ENCODE data around the gene ACTR2. TPM values are rescaled to one million over a fixed set of nuclear protein-coding genes. Genes with fewer than 3 reads are reported as not detected.
A peak's percentile ranks its signal among the peaks of the same experiment; 100 is the strongest.

ACTR2 gene
- total and polyA plus RNA-seq, 2 of the 13 experiments (the other 11 are each of a cell fraction or from before 2014, with no cell fraction given), result 51.2 to 100 TPM

DNA sequence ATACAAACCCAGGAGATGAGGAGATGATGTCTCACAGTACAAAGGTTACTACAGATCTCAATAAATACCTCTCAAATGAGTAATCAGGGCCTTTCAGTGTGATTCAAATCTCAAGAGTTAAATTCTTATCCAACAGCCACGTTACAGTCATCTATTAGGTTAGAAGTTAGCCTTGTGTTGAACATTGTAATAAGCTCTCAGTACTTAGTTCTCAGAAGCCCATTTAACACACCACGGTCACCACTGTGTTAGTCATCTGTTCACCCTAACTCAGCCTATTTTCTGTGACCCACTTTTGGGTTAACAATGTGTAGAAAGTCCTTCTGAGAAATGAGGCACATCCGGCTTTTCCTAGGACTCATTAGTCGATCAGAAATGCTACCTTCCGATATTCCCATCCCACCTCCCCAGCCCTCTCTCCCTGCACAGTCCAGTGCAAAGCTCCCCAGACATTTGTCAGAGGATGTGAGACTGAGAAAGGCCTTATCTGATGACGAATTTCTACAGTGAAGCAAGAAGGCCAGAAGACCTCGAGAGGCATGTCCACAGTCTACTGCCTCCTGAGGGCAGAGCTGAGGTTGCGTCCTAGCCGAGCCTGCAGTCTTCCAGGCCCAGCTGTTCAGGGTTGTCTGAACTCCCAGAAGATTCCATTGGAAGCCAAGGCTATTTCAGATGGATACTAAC, 92.6 kb downstream of the ACTR2 start:
- Histone ChIP-seq H3K9ac (ENCODE audit: insufficient read depth, low read depth, low read length) (no peak overlapping the region), H2AFZ (ENCODE audit: low read length) (no peak overlapping the region), H3K4me2 (ENCODE audit: low read depth, low read length) (no peak overlapping the region), H3K79me2 (ENCODE audit: insufficient read depth, low read length) (peaks cover 2% of the 10 kb centered on the region), H3K4me1 (ENCODE audit: insufficient read depth, low read length) (peaks cover 19% of the 10 kb centered on the region), H3K27ac (ENCODE audit: extremely low read length, insufficient read depth, low read length) (no peak overlapping the region), H4K20me1 (ENCODE audit: insufficient read depth, low read length) (no peaks in the 10 kb centered on the region; the same call in 1 of the 2 replicates), H3K9me3 (ENCODE audit: low read length) (no peaks in the 10 kb centered on the region), H3K27me3 (ENCODE audit: control insufficient read depth in 1 of 2, insufficient read depth in 2 of 2, low read length in 2 of 2) (no peaks in the 10 kb centered on the region), H3K4me3 (replicated peaks in 1 of 3; ENCODE audit: insufficient read depth in 1 of 3, low read depth in 2 of 3, low read length in 3 of 3) (no peak overlapping the region), H3K36me3 (replicated peaks in 1 of 2; ENCODE audit: control insufficient read depth in 1 of 2, insufficient read depth in 2 of 2, low read length in 2 of 2) (peaks cover 26 to 71% of the 10 kb centered on the region in 2 experiments)
- BruUV-seq (replicated peaks), result no TSS peak
- intact Hi-C loops (cut with micrococcal nuclease; ENCODE audit: unreplicated experiment), result loop anchor here (1.0 kb wide), 1 partner anchor 233 kb away; no protein-coding TSS in a partner anchor
- 85% methylated on average over 9 of the region's 9 CpGs for WGBS (ENCODE audit: low lambda C conversion rate)
- in situ Hi-C loops (cut with HindIII; ENCODE audit: extremely low pct_ligation_motif_present, low pct_unique_long_range_greater_than_20kb), result no loop called here
- DNase-seq (ENCODE audit: low spot score) (peak; percentile 66), FAIRE-seq (no peak), ATAC-seq (peak; percentile 69)
- ChIA-PET POLR2A (interaction anchor here (1.3 to 1.5 kb wide), 3 partner anchors 53 to 115 kb away, joined by 3 to 6 read pairs (median 4); partner anchors contain the start of gene ACTR2), CTCF (ENCODE audit: low intra/inter-chr PET ratio, low total read pairs) (interaction anchor here (1.1 kb wide), 1 partner anchor 55 kb away, joined by 3 read pairs; no protein-coding TSS in a partner anchor)
- TF ChIP-seq ZNF660 (CRISPR knock-in tag; IDR thresholded peaks at IDR 0.05; ENCODE audit: borderline replicate concordance, low read depth) (no peak), MLLT10 (CRISPR knock-in tag; IDR thresholded peaks at IDR 0.05) (no peak), BCLAF1 (IDR thresholded peaks at IDR 0.05) (no peak), ZNF44 (CRISPR knock-in tag; IDR thresholded peaks at IDR 0.05) (0 out of 2 replicates have a peak, but pooled peaks have one; percentile 18), TOE1 (CRISPR knock-in tag; IDR thresholded peaks at IDR 0.05) (no peak), ZNF317 (CRISPR knock-in tag; IDR thresholded peaks at IDR 0.05) (peak; percentile 87), STAG1 (CRISPR knock-in tag; IDR thresholded peaks at IDR 0.05) (peak; percentile 25), KAT7 (CRISPR knock-in tag; IDR thresholded peaks at IDR 0.05; ENCODE audit: borderline replicate concordance) (no peak), TCF7L2 (IDR thresholded peaks at IDR 0.05; ENCODE audit: low read depth, low read length) (no peak), ZNF644 (CRISPR knock-in tag; IDR thresholded peaks at IDR 0.05; ENCODE audit: low read depth) (0 out of 2 replicates have a peak, but pooled peaks have one; percentile 9), RBM22 (optimal IDR thresholded peaks at IDR 0.05; ENCODE audit: low read length) (peak; percentile 0)
- TF ChIP-seq, protein P1, sequence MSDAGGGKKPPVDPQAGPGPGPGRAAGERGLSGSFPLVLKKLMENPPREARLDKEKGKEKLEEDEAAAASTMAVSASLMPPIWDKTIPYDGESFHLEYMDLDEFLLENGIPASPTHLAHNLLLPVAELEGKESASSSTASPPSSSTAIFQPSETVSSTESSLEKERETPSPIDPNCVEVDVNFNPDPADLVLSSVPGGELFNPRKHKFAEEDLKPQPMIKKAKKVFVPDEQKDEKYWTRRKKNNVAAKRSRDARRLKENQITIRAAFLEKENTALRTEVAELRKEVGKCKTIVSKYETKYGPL (CRISPR knock-in tag; IDR thresholded peaks at IDR 0.05), result no peak
- TF ChIP-seq, protein P2, sequence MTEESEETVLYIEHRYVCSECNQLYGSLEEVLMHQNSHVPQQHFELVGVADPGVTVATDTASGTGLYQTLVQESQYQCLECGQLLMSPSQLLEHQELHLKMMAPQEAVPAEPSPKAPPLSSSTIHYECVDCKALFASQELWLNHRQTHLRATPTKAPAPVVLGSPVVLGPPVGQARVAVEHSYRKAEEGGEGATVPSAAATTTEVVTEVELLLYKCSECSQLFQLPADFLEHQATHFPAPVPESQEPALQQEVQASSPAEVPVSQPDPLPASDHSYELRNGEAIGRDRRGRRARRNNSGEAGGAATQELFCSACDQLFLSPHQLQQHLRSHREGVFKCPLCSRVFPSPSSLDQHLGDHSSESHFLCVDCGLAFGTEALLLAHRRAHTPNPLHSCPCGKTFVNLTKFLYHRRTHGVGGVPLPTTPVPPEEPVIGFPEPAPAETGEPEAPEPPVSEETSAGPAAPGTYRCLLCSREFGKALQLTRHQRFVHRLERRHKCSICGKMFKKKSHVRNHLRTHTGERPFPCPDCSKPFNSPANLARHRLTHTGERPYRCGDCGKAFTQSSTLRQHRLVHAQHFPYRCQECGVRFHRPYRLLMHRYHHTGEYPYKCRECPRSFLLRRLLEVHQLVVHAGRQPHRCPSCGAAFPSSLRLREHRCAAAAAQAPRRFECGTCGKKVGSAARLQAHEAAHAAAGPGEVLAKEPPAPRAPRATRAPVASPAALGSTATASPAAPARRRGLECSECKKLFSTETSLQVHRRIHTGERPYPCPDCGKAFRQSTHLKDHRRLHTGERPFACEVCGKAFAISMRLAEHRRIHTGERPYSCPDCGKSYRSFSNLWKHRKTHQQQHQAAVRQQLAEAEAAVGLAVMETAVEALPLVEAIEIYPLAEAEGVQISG (CRISPR knock-in tag; IDR thresholded peaks at IDR 0.05), result 0 out of 2 replicates have a peak, but pooled peaks have one; percentile 34
- TF ChIP-seq, protein P3, sequence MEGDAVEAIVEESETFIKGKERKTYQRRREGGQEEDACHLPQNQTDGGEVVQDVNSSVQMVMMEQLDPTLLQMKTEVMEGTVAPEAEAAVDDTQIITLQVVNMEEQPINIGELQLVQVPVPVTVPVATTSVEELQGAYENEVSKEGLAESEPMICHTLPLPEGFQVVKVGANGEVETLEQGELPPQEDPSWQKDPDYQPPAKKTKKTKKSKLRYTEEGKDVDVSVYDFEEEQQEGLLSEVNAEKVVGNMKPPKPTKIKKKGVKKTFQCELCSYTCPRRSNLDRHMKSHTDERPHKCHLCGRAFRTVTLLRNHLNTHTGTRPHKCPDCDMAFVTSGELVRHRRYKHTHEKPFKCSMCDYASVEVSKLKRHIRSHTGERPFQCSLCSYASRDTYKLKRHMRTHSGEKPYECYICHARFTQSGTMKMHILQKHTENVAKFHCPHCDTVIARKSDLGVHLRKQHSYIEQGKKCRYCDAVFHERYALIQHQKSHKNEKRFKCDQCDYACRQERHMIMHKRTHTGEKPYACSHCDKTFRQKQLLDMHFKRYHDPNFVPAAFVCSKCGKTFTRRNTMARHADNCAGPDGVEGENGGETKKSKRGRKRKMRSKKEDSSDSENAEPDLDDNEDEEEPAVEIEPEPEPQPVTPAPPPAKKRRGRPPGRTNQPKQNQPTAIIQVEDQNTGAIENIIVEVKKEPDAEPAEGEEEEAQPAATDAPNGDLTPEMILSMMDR (CRISPR knock-in tag; IDR thresholded peaks at IDR 0.05), result peak; percentile 40
- TF ChIP-seq, protein P4, sequence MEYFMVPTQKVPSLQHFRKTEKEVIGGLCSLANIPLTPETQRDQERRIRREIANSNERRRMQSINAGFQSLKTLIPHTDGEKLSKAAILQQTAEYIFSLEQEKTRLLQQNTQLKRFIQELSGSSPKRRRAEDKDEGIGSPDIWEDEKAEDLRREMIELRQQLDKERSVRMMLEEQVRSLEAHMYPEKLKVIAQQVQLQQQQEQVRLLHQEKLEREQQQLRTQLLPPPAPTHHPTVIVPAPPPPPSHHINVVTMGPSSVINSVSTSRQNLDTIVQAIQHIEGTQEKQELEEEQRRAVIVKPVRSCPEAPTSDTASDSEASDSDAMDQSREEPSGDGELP (IDR thresholded peaks at IDR 0.05; ENCODE audit: borderline replicate concordance, low read depth), result 0 out of 2 replicates have a peak, but pooled peaks have one; percentile 34

All from HepG2 (cell line).